OCI-LY7 (cell line): Measurements from ENCODE around the gene TDRD15. TPM values are rescaled to one million over a fixed set of nuclear protein-coding genes. Genes with fewer than 3 reads are reported as not detected.

Experiments
- BruUV-seq: library from RNA; stranded (reverse); fragments of 400-500 nt; replicated peaks from 2 replicates; lab custom pipeline; 2021; lab: Mats Ljungman, UMichigan
- CTCF ChIA-PET: fragments of 300-600 bp; sonication (Branson Sonifier 250); formaldehyde crosslinking; loops from one replicate; lab custom pipeline; 2022; ENCODE audit warnings: antibody characterized with exemption; ENCODE audit not compliant: unreplicated experiment; lab: Charles Lee
- POLR2A ChIA-PET: fragments of 300-600 bp; sonication (Branson Sonifier 250); formaldehyde crosslinking; loops from one replicate; lab custom pipeline; 2022; ENCODE audit warnings: antibody characterized with exemption; lab: Charles Lee
- DNase-seq: peaks from one replicate; pipeline ENCODE4 v3.0.0-alpha.2; 2015; ENCODE audit warnings: low spot score
- H2AFZ ChIP-seq: fragments of 200-600 bp; sonication (generic), shearing (Covaris generic); 2 replicates; pipeline ENCODE4 v1.6.1; 2014; ENCODE audit warnings: mild to moderate bottlenecking, antibody characterized with exemption, low read length, moderate library complexity
- H3K27ac ChIP-seq: fragments of 200-600 bp; sonication (generic); 2 replicates; pipeline ENCODE4 v1.5.1; 2014; ENCODE audit warnings: mixed run types, low read depth, mild to moderate bottlenecking, moderate library complexity, low read length, inconsistent platforms; ENCODE audit not compliant: poor library complexity, severe bottlenecking
- H3K36me3 ChIP-seq: fragments of 200-600 bp; sonication (generic); 2 replicates; pipeline ENCODE4 v1.6.1; 2014; ENCODE audit warnings: mild to moderate bottlenecking, antibody characterized with exemption, low read length, moderate library complexity, mixed read lengths; ENCODE audit not compliant: insufficient read depth
- H3K4me1 ChIP-seq: fragments of 200-600 bp; sonication (generic); 2 replicates; pipeline ENCODE4 v1.5.1; 2014; ENCODE audit warnings: mild to moderate bottlenecking, low read length; ENCODE audit not compliant: insufficient read depth, poor library complexity, severe bottlenecking
- H3K4me2 ChIP-seq: fragments of 200-600 bp; sonication (generic); 2 replicates; pipeline ENCODE4 v1.6.1; 2014; ENCODE audit warnings: mild to moderate bottlenecking, low read length
- H3K4me3 ChIP-seq: fragments of 200-600 bp; sonication (generic); 2 replicates; pipeline ENCODE4 v1.5.1; 2014; ENCODE audit warnings: mild to moderate bottlenecking, low read depth, low read length; ENCODE audit not compliant: poor library complexity, severe bottlenecking
- H3K79me2 ChIP-seq: fragments of 200-600 bp; sonication (generic); 2 replicates; pipeline ENCODE4 v1.6.1; 2016; ENCODE audit warnings: low read depth, mild to moderate bottlenecking, low read length, moderate library complexity, mixed read lengths; ENCODE audit not compliant: insufficient read depth
- H3K9me2 ChIP-seq: fragments of 200-600 bp; sonication (generic); 2 replicates; pipeline ENCODE4 v1.6.1; 2016; ENCODE audit warnings: mild to moderate bottlenecking, low read length, mixed read lengths; ENCODE audit not compliant: insufficient read depth
- H3K9me3 ChIP-seq: fragments of 200-600 bp; sonication (generic); 2 replicates; pipeline ENCODE4 v1.6.1; 2014; ENCODE audit warnings: mild to moderate bottlenecking, mixed run types, low read length, mixed read lengths
- H4K20me1 ChIP-seq: fragments of 200-600 bp; sonication (generic); 2 replicates; pipeline ENCODE4 v1.6.1; 2014; ENCODE audit warnings: mild to moderate bottlenecking, antibody characterized with exemption, low read length, moderate library complexity, mixed read lengths; ENCODE audit not compliant: insufficient read depth
- EZH2phosphoT487 ChIP-seq: fragments of 200-600 bp; sonication (generic); IDR thresholded peaks from 2 replicates; pipeline ENCODE4 v1.6.1; 2018; ENCODE audit warnings: low read depth, borderline replicate concordance, mild to moderate bottlenecking, mixed run types, antibody characterized with exemption, low read length, moderate library complexity, mixed read lengths
- intact Hi-C: fragments of 100-400 bp; cut with micrococcal nuclease; formaldehyde crosslinking; loops from one replicate; pipeline ENCODE4 v1.10.0; 2022; ENCODE audit not compliant: unreplicated experiment
- total RNA-seq, 2 experiments: library from RNA; depleted of rRNA in 1 of 2; stranded (reverse); fragments of >200 nt in 1 of 2; shearing (Covaris generic) in 1 of 2; gene quantifications; 2 replicates each; pipeline ENCODE4 v1.2.3, GENCODE V29; 2014 to 2022
- TF ChIP-seq, protein P1 (sequence below): fragments of 200-600 bp; sonication (generic); conservative IDR thresholded peaks from 2 replicates; pipeline ENCODE4 v1.5.1; 2014; ENCODE audit warnings: mild to moderate bottlenecking, antibody characterized with exemption, low read length, moderate library complexity, mixed read lengths

Gene TDRD15
- total RNA-seq, 2 experiments from 2014 or later, result not detected

DNA sequence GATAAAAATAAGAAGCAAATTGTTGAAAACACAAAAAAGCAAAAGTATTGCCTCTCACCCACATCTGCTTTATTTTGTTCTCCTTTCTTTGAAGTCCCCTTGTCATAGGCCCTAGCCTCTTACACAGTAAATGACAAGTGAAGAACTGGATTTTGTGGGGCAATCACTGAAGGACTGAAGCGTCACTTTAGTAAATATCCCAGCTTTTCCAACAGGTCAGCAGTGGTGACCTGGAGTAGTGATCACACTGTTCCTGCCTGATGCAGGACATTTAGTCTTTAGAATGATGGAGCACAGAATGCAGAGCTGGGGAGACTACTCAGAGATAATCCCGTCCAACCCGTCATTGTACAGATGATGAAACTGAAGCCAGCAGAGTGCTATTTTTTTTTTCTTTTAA lies 28.1 kb upstream of the TDRD15 start:
- no peak overlapping the region for H3K4me2 ChIP-seq
- no peaks in the 10 kb centered on the region for H3K4me1 ChIP-seq
- TF ChIP-seq EZH2phosphoT487, result no peak
- TF ChIP-seq, protein P1, sequence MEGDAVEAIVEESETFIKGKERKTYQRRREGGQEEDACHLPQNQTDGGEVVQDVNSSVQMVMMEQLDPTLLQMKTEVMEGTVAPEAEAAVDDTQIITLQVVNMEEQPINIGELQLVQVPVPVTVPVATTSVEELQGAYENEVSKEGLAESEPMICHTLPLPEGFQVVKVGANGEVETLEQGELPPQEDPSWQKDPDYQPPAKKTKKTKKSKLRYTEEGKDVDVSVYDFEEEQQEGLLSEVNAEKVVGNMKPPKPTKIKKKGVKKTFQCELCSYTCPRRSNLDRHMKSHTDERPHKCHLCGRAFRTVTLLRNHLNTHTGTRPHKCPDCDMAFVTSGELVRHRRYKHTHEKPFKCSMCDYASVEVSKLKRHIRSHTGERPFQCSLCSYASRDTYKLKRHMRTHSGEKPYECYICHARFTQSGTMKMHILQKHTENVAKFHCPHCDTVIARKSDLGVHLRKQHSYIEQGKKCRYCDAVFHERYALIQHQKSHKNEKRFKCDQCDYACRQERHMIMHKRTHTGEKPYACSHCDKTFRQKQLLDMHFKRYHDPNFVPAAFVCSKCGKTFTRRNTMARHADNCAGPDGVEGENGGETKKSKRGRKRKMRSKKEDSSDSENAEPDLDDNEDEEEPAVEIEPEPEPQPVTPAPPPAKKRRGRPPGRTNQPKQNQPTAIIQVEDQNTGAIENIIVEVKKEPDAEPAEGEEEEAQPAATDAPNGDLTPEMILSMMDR, result no peak
- ChIA-PET CTCF (no interaction called here), POLR2A (interaction anchor here (0.5 to 1.0 kb wide), 2 partner anchors 11 to 32 kb away, joined by 3 read pairs; no protein-coding TSS in a partner anchor)
- no peaks in the 10 kb centered on the region for H3K36me3 ChIP-seq
- BruUV-seq, result no TSS peak
- no peak overlapping the region for H3K4me3 ChIP-seq
- no peaks in the 10 kb centered on the region for H3K79me2 ChIP-seq
- H2AFZ ChIP-seq, result no peak overlapping the region
- no peak overlapping the region for H3K27ac ChIP-seq
- no peaks in the 10 kb centered on the region for H3K9me2 ChIP-seq
- no peaks in the 10 kb centered on the region for H4K20me1 ChIP-seq
- DNase-seq, result no peak
- no peaks in the 10 kb centered on the region for H3K9me3 ChIP-seq
- intact Hi-C loops, result no loop called here

DNA sequence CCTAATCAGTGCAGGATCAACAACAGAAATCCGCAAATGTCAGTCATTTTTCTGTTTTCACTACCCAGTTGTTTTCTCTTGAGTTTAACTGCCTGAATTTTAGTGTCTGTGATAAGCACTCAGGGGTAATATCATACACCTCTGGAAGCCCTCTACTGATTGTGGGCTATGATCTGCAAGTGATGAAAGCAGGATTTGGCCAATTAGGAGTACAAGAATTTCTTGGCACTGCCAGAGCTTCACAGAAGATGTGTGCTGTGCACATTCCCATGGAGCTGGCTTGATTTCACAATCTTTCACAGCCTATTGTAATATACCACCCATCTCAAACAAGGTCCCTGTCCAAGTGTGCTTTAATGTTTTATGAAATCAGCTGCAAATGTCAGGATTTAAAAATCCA lies 27.3 kb upstream of the TDRD15 start:
- no peak for DNase-seq
- Histone ChIP-seq H3K27ac (no peak overlapping the region), H3K4me2 (no peak overlapping the region), H3K9me3 (no peaks in the 10 kb centered on the region), H3K4me1 (no peaks in the 10 kb centered on the region), H3K4me3 (no peak overlapping the region), H2AFZ (no peak overlapping the region), H4K20me1 (no peaks in the 10 kb centered on the region), H3K9me2 (no peaks in the 10 kb centered on the region), H3K79me2 (no peaks in the 10 kb centered on the region), H3K36me3 (no peaks in the 10 kb centered on the region)
- intact Hi-C loops, result no loop called here
- TF ChIP-seq, protein P1, result no peak
- TF ChIP-seq EZH2phosphoT487, result no peak
- ChIA-PET POLR2A (interaction anchor here (0.5 to 1.1 kb wide), 2 partner anchors 33 to 48 kb away, joined by 3 read pairs; no protein-coding TSS in a partner anchor), CTCF (no interaction called here)
- no TSS peak for BruUV-seq

DNA sequence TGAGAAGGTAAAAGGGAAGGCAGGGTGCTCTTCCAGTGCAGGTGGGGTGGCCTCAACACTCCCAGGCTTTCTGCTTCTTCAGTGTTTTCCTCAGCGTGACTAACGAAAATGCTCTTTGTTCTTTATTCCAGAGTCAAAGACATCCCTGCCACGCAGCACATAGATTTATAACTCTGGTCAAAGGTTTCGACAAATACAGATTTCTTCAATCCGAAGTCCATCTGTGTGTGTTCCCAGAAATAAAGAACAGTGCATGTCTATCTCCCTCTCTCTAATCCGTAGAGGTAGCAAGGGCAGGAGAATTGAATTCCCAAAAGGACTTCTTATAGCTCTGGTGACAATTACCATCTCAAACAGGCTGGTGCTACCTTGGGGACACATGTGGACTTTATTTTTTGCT lies 26.4 kb upstream of the TDRD15 start:
- H3K9me2 ChIP-seq, result no peaks in the 10 kb centered on the region
- ChIA-PET POLR2A (interaction anchor here (1.0 kb wide), 1 partner anchor 23 kb away, joined by 3 read pairs; no protein-coding TSS in a partner anchor), CTCF (no interaction called here)
- no peak overlapping the region for H3K4me2 ChIP-seq
- H3K79me2 ChIP-seq, result no peaks in the 10 kb centered on the region
- no peak overlapping the region for H2AFZ ChIP-seq
- no TSS peak for BruUV-seq
- H3K36me3 ChIP-seq, result no peaks in the 10 kb centered on the region
- intact Hi-C loops, result no loop called here
- DNase-seq, result no peak
- H3K4me3 ChIP-seq, result no peak overlapping the region
- no peaks in the 10 kb centered on the region for H4K20me1 ChIP-seq
- no peaks in the 10 kb centered on the region for H3K4me1 ChIP-seq
- H3K9me3 ChIP-seq, result no peaks in the 10 kb centered on the region
- TF ChIP-seq, protein P1, result no peak
- no peak for TF ChIP-seq EZH2phosphoT487
- no peak overlapping the region for H3K27ac ChIP-seq
